Prostate gland (tissue), 2 donors: ENCODE data around the gene C3.

ENCODE experiments used
- POLR2A ChIP-seq: fragments of 450-650 bp; IDR thresholded peaks from one replicate; pipeline ENCODE4 v1.6.1; 2016; ENCODE audit warnings: antibody characterized with exemption, mild to moderate bottlenecking
- POLR2AphosphoS5 ChIP-seq: sonication (generic); formaldehyde crosslinking; IDR thresholded peaks from one replicate; pipeline ENCODE4 v1.6.1; 2017; ENCODE audit warnings: antibody characterized with exemption
- TF ChIP-seq, protein P1 (sequence below), 4 experiments: fragments of 200-600 bp in 2 of 4; fragments of 450-650 bp in 2 of 4; sonication (generic) in 2 of 4; IDR thresholded peaks; 1 replicate in 3 of 4; 2 replicates in 1 of 4; pipeline ENCODE4 v1.5.1; 2016 to 2019; ENCODE audit warnings: antibody characterized with exemption in 4 of 4, mild to moderate bottlenecking in 2 of 4, moderate library complexity in 2 of 4

DNA sequence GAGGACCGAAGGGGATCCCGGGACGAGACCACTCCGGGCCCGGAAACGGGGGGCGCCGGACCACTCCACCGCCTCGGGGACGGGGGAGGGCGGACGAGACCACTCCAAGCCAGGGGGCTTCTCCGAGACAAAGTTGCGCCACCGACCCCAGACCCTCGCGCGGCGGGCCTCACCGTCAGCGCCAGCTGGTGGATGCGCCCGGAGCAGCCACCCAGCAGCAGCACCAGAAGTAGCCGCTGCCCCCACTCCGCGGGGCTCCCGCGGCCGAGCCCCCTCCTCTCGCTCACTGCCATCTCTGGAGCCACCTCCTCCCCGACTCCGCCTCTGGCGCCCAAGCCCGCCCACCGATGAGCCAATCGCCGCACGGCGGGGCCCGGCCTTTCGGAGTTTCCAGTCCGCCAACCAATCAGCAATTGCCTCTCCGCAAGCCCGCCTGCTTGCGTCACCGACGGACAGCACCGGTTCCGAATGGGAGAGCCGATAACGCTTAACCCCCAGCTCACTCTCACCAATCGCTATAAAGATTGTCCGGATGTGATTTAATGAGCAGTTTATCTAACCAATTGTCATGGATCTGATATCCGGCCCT, 16.9 kb upstream of the C3 start, which contains the start of gene GPR108:
- TF ChIP-seq, protein P1, sequence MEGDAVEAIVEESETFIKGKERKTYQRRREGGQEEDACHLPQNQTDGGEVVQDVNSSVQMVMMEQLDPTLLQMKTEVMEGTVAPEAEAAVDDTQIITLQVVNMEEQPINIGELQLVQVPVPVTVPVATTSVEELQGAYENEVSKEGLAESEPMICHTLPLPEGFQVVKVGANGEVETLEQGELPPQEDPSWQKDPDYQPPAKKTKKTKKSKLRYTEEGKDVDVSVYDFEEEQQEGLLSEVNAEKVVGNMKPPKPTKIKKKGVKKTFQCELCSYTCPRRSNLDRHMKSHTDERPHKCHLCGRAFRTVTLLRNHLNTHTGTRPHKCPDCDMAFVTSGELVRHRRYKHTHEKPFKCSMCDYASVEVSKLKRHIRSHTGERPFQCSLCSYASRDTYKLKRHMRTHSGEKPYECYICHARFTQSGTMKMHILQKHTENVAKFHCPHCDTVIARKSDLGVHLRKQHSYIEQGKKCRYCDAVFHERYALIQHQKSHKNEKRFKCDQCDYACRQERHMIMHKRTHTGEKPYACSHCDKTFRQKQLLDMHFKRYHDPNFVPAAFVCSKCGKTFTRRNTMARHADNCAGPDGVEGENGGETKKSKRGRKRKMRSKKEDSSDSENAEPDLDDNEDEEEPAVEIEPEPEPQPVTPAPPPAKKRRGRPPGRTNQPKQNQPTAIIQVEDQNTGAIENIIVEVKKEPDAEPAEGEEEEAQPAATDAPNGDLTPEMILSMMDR (IDR thresholded peaks at IDR 0.05) = peak in 1 of 4 experiments; percentile 23
- TF ChIP-seq POLR2A (peak; percentile 80), POLR2AphosphoS5 (no peak)
